ENCODE results near the gene PDCD2L. TPM values are rescaled to one million over a fixed set of nuclear protein-coding genes. Genes with fewer than 3 reads are reported as not detected.
A peak's percentile ranks its signal among the peaks of the same experiment; 100 is the strongest.
"Not testable (repeated sequence)": the region's sequence is repeated elsewhere in the genome, so short reads cannot be mapped to it uniquely, and the experiment has no call there.

Gene PDCD2L
- total RNA-seq, 6 donors from 2014 or later, result 3.2 to 35.6 (median 9.5) TPM

DNA sequence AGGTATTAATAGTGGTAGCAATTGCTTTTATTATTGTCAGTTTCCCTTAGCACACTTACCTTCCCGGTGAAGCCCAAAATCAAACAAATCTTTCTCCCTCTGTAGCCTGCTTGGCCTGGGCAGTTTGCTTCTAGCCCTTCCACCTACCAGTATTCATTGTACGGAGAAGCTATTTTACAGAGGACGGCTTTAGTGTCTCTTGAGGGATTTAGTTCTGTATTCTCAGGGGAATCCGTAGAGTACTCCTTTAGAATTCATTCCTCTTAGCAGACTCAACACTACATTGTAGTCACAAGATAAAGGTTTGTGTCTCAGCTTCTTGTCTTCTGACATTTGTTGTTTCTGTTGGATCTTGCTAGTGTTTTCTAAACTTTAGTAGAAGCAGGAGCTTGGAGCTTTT lies 53.2 kb downstream of the PDCD2L start:
- TF ChIP-seq POLR2A (IDR thresholded peaks at IDR 0.05) (no peak), EP300 (IDR thresholded peaks at IDR 0.05) (no peak)
- TF ChIP-seq, protein P1, sequence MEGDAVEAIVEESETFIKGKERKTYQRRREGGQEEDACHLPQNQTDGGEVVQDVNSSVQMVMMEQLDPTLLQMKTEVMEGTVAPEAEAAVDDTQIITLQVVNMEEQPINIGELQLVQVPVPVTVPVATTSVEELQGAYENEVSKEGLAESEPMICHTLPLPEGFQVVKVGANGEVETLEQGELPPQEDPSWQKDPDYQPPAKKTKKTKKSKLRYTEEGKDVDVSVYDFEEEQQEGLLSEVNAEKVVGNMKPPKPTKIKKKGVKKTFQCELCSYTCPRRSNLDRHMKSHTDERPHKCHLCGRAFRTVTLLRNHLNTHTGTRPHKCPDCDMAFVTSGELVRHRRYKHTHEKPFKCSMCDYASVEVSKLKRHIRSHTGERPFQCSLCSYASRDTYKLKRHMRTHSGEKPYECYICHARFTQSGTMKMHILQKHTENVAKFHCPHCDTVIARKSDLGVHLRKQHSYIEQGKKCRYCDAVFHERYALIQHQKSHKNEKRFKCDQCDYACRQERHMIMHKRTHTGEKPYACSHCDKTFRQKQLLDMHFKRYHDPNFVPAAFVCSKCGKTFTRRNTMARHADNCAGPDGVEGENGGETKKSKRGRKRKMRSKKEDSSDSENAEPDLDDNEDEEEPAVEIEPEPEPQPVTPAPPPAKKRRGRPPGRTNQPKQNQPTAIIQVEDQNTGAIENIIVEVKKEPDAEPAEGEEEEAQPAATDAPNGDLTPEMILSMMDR (IDR thresholded peaks at IDR 0.05), result no peak
- no peaks in the 10 kb centered on the region for H3K9me3 ChIP-seq
- H3K27me3 ChIP-seq, result no peaks in the 10 kb centered on the region
- ATAC-seq (ENCODE audit: low FRiP score in 2 of 2), result no peak
- peaks cover 20 to 75% (median 57%) of the 10 kb centered on the region in 4 donors for H3K36me3 ChIP-seq
- no peak overlapping the region for H3K4me3 ChIP-seq
- no peak for DNase-seq
- H3K4me1 ChIP-seq, result peaks cover 0 to 17% (median 6%) of the 10 kb centered on the region in 4 donors
- no peak overlapping the region for H3K27ac ChIP-seq
- 69 to 74% methylated on average over 4 of the region's 4 CpGs for WGBS, 2 donors

DNA sequence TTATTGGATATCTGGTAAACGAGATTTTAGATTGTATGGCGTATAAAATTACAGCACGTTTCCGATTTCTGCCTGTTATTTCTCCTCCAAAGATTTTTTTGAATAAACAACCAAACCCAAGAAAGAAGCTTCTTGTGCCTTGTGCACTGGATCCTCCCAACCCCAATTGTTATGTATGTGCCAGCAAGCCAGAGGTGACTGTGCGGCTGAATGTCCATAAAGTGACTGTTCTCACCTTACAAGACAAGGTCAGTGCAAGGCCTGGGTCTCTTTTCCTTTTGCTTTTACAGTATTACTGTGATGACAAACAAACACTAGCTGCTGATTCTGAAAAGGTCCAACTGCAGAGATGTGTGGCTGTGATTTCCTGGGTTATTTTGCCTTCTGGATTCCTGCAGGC lies 54.5 kb downstream of the PDCD2L start:
- Histone ChIP-seq H3K27me3 (no peaks in the 10 kb centered on the region), H3K4me3 (no peak overlapping the region), H3K36me3 (peaks cover 28 to 75% (median 62%) of the 10 kb centered on the region in 4 donors), H3K27ac (no peak overlapping the region), H3K9me3 (no peaks in the 10 kb centered on the region), H3K4me1 (peaks cover 0 to 17% (median 6%) of the 10 kb centered on the region in 4 donors)
- 96 to 97% methylated on average over 5 of the region's 5 CpGs for WGBS, 2 donors
- DNase-seq, result no peak
- ATAC-seq (ENCODE audit: low FRiP score in 2 of 2), result no peak
- TF ChIP-seq POLR2AphosphoS5 (IDR thresholded peaks at IDR 0.05) (no peak), EP300 (IDR thresholded peaks at IDR 0.05) (no peak), POLR2A (IDR thresholded peaks at IDR 0.05) (no peak)
- TF ChIP-seq, protein P1 (IDR thresholded peaks at IDR 0.05), result no peak

DNA sequence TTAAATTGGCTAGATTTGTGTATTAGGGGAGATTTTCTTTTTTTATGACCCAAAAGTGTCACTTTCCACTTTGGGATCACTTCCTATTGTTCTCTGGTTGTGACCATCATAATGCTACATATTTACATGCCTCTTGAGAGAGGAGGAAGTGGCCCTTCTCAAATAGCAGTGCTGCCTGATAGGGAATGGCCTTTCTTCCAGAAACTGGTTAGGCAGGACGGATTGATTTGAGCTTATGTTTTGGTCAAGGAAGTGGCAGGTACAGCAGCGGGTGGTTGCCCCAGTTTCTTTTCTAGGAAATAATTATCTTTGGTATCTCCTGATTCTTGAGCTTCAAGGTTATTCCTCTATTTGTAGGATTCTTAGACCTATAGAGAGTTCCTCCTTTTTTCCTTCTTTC lies 55.4 kb downstream of the PDCD2L start:
- TF ChIP-seq POLR2AphosphoS5 (IDR thresholded peaks at IDR 0.05) (no peak), EP300 (IDR thresholded peaks at IDR 0.05) (no peak), POLR2A (IDR thresholded peaks at IDR 0.05) (no peak)
- TF ChIP-seq, protein P1 (IDR thresholded peaks at IDR 0.05), result no peak
- H3K27me3 ChIP-seq, result no peaks in the 10 kb centered on the region
- ATAC-seq (ENCODE audit: low FRiP score in 2 of 2), result no peak
- peak in 1 of 2 donors; percentile 37 for DNase-seq
- H3K36me3 ChIP-seq, result peaks cover 30 to 75% (median 65%) of the 10 kb centered on the region in 4 donors
- no peak overlapping the region for H3K4me3 ChIP-seq
- peak overlapping the region in 1 of 4 donors; percentile 30 for H3K27ac ChIP-seq
- peaks cover 0 to 17% (median 6%) of the 10 kb centered on the region in 4 donors for H3K4me1 ChIP-seq
- H3K9me3 ChIP-seq, result no peaks in the 10 kb centered on the region
- WGBS, 2 donors, result 75 to 77% methylated on average over 2 of the region's 2 CpGs

DNA sequence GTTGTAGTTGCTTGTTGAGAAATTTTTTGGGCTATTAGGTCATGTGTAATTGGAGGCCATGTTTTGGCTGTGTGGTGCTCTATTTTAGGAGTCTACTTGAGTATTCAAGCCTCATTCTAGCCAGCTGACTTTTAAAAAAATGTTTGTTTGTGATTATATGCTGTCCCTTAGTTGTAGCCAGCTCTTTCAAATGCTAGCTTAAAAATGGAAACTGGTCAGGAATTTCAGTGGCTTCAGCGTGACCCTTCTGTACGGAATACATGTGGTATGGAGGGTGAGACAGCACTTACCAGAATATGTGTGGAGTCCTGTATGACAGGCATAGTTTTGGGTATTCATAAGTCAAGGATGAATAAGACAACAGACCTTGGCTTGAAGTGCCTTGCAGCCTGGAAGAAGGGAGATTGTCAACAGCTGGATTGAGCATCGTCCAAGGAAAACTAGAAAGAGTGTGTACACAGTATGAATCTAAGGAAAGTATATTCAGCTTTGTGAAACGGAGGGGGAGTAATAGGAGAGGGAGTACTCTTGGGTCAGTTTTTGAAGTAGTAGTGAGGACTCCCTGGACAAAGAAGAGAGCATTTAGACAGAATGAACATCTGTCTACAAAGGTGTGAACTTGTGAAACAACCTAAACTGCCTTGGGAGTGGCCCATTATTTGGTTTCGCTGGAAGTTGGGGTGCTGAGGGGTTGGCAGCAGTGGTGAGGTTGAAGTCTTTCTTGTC lies 57.3 kb downstream of the PDCD2L start:
- Histone ChIP-seq H3K27me3 (no peaks in the 10 kb centered on the region), H3K4me1 (peaks cover 0 to 17% (median 6%) of the 10 kb centered on the region in 4 donors), H3K4me3 (no peak overlapping the region), H3K27ac (peak overlapping the region in 3 of 4 donors; percentile 4 to 54 (median 45)), H3K9me3 (no peaks in the 10 kb centered on the region), H3K36me3 (peaks cover 34 to 81% (median 73%) of the 10 kb centered on the region in 4 donors)
- ATAC-seq (ENCODE audit: low FRiP score in 2 of 2), result no peak
- WGBS, 2 donors, result 79 to 86% methylated on average over 5 of the region's 5 CpGs
- TF ChIP-seq EP300 (IDR thresholded peaks at IDR 0.05) (no peak), POLR2A (IDR thresholded peaks at IDR 0.05) (no peak), POLR2AphosphoS5 (IDR thresholded peaks at IDR 0.05) (no peak)
- TF ChIP-seq, protein P1 (IDR thresholded peaks at IDR 0.05), result no peak
- DNase-seq, result no peak

DNA sequence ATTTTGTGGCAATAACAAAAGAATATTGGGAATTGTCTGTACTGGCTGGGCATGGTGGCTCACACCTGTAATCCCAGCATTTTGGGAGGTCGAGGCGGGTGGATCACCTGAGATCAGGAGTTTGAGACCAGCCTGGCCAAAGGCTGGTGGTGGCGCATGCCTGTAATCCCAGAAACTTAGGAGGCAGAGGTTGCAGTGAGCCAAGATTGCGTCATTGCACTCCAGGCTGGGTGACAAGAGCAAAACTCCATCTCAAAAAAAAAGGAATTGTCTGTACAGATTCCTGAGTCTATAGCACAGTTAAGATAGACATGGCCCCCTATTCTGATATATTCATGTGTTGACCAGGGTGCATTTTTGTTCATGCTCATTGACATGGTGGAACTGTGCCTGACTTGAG lies 60.6 kb downstream of the PDCD2L start:
- not testable (repeated sequence) for H3K4me3 ChIP-seq; DNase-seq; H3K27me3 ChIP-seq; H3K27ac ChIP-seq; ATAC-seq (ENCODE audit: low FRiP score in 2 of 2); H3K9me3 ChIP-seq; H3K4me1 ChIP-seq
- peaks cover 52 to 100% (median 79%) of the 10 kb centered on the region in 4 donors for H3K36me3 ChIP-seq
- WGBS, 2 donors, result 94 to 97% methylated on average over 4 of the region's 4 CpGs

Measured in upper lobe of left lung (tissue), 6 donors.